ENCODE data around the gene SLC6A4. TPM values are rescaled to one million over a fixed set of nuclear protein-coding genes. Genes with fewer than 3 reads are reported as not detected.
"Not testable (repeated sequence)": the region's sequence is repeated elsewhere in the genome, so short reads cannot be mapped to it uniquely, and the experiment has no call there.

SLC6A4 gene
- polyA plus RNA-seq, 10 donors, result 0.09 to 3.8 (median 0.22) TPM

DNA sequence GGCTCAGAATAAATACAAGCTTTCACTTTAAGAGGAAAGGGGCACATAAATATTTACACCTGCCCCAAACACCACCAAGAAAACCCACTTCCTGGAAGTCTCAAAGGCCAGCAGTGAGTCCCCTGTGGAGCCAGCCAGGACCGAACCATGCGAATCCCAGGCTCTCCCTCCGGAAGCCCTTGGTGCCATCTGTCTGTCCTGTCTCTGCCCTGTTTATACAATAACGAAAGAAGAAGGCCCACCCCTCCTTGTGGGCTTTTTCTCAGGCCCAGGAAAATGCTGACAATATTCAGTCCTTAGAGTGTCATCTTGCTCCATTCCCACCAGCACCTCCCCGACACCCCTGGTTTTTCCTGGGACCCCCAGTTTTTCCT lies 3.6 kb upstream of the SLC6A4 start:
- no peak for DNase-seq

DNA sequence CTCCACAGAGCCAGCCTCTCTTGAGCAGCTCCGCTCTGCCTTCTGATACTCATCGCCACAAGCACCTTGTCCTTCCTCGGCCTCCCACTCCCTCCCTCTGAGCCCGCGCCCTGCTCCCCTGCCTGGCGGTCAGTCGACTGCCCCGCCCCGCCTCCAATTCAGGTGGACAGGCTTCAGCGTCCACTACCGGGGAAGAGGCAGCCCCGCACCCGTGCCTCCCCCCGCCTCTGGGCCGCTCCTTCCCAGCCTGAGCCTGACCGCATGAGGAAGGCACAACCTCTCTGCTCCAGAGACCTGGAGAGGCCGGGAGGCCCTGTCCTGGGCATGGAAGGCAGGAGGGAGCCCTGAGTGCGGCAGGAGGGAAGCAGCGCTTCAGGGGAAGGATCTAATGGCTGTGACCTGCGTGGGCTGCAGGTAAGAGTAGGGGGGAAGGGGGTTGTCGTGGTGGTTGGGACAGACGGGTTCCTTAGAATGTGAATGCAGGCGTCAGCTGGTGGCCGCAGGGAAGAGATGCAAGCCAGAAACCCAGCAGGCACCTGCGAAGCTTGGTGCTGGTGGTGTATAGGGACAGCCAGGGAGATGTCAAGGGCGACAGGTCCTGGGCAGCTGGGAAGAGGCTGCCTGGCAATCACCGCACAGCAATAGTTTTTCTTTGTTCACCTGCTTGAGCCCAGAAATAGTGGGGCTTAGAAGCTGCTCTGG lies 3.0 kb upstream of the SLC6A4 start:
- DNase-seq, result no peak

- no peak for DNase-seq
These were observed 2.5 kb upstream of the SLC6A4 start for GRCh38 chr17:30238003-30238344.

DNA sequence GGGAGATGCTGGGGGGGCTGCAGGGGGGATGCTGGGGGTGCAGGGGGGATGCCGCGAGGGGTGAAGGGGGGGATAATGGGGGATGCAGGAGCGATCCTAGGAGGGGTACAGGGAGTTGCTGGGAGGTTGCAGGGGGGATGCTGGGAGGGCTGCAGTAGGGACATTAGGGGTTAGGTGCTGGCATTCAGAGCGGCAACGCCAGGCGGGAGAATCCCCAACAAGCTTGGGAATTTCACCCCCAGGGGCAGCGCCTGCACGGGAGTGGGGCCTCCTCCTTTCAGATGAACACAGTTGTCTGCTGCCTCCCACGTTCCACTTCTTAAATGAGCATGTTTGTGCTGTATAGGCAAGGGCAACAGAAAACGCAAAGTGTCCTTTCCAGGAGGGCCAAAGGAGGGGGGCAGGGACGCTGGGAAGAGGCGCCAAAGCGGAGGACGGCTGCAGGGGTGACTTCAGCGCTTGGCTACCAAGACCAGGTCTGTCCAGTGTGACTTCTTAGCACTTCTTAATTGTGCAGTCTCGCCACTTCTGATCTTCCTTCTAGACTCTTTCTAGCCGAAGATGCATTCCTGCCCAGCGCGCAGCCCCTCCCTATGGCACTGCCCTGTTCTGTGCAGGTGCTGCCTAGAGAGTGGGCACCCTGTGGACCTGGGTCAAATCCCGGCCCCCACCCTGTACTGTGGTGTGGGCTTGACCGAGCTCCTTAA lies 2.0 kb upstream of the SLC6A4 start:
- peak in 1 of 3 donors; percentile 29 for DNase-seq

GRCh38 chr17:30236766-30237165 lies 1.3 kb upstream of the SLC6A4 start:
- peak; percentile 7 to 68 (median 34) for DNase-seq

DNA sequence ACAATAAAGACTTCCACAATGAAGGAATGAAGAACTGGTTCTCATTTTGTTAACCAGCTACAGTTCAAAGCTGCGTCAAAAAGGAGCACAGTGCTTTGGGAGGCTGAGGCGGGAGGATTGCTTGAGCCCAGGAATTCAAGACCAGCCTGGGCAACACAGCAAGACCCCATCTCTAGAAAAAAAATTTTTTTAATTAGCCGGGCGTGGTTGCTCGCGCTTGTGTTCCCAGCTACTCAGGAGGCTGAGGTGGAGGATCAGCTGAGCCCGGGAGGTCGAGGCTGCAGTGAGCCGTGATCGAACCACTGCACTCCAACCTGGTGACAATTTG lies 764 bp upstream of the SLC6A4 start:
- no peak for DNase-seq

GRCh38 chr17:30234964-30235363 lies 533 bp downstream of the SLC6A4 start:
- DNase-seq, result peak in 1 of 3 donors; percentile 26

DNA sequence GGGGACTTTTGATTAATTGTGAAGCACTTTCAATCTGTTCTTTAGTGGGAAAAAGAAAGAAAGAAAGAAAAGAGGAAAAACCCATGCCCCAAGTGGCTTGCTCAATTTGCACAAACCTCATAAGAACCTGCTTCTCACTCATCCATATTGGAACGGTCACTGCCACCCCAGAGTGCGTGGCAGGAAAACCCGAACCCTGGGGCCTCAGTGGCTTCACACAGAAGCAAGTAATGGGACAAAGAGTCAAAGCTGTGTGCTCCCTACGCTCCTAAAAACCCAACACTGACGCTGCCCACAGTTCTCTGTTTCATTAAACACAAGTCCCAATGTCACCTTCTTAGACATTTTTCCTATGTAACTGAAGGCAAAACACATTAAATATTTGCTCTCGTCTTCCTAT lies 1.2 kb downstream of the SLC6A4 start:
- DNase-seq, result no peak

GRCh38 chr17:30232824-30233427 lies 2.6 kb downstream of the SLC6A4 start:
- no peak for DNase-seq

- DNase-seq, result no peak
These were observed 3.3 kb downstream of the SLC6A4 start for GRCh38 chr17:30232015-30232823.

- no peak for DNase-seq
These were observed 4.8 kb downstream of the SLC6A4 start for GRCh38 chr17:30230596-30231125.

DNA sequence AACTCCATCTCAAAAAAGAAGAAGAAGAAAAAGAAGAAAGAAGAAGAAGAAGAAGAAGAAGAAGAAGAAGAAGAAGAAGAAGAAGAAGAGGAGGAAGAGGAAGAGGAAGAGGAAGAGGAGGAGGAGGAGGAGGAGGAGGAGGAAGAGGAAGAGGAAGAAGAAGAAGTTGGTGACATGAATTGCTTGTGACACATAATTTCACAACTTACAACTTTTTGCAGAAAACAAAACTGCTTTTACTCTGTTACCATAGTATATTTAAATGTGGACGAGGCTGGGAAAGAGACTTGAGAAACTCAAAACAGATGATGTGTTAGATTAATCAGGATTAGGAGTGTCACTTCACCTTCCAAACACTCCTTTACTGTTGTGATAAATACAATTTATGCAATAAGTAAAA lies 5.5 kb downstream of the SLC6A4 start:
- not testable (repeated sequence) for DNase-seq

GRCh38 chr17:30229012-30229411 lies 6.5 kb downstream of the SLC6A4 start:
- no peak for DNase-seq

DNA sequence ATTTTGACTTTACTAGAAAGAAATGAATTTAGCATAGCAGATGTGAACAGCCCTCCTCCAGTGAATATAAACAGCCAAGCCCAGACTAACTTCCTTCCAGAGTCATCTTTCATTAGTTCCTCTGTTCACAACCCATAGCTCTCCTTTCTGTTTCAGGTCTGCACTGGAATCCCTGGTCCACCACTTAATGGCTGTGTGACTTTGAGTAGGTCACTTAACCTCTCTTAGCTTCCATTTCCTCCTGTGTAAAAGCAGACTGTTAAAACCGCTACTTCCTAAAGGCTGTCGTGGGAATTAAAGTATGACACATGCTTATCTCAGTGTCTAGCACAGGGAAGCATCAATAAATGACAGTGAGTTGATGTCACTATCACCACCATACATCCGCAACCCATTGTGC lies 7.5 kb downstream of the SLC6A4 start:
- DNase-seq, result no peak

DNA sequence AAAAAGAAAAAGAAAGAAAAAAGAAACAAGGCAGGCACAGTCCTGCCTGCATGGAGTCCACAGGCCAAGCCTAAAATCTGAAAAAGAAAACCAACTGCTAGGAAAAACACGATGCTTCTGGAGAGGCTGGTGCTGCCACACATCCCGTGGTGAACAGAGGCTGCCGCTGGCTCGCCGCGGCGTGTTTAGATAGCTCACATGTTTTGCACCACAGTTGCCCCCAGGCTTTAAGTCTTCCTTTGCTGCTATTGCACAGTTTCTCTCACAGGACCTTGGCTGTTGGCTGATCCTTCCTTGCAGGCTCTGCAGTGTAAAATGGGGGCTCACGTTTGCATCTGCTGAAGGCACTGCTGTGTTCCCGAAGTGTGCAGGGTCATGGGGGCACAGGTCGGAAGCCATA lies 8.6 kb downstream of the SLC6A4 start:
- no peak for DNase-seq

DNA sequence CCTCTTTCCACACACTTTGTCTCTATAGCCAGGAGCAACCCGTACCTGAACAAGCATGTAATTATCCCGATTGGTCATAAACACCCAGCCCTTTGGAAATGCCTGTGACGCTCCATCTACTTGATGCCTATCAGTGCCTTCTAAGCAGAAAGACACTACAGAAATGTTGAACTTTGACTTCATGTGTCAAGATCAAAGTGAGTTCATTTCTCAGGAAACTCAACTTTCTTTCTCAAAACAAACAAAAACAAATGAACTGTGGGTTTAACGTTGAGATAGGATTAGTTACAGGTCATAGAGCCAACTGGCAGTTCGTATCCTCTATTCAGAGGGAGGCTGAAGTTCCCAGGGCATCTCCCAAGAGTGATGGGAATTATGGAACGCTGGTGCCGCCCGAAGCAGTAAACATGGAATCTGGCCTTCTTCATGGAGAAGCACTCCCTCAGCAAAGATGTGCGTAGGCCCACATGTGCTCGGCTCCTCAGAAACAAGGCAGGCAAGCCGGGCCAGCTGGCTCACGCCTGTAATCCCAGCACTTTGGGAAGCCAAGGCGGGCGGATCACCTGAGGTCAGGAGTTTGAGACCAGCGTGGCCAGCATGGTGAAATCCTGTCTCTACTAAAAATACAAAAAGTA lies 9.5 kb downstream of the SLC6A4 start:
- no peak for DNase-seq

DNA sequence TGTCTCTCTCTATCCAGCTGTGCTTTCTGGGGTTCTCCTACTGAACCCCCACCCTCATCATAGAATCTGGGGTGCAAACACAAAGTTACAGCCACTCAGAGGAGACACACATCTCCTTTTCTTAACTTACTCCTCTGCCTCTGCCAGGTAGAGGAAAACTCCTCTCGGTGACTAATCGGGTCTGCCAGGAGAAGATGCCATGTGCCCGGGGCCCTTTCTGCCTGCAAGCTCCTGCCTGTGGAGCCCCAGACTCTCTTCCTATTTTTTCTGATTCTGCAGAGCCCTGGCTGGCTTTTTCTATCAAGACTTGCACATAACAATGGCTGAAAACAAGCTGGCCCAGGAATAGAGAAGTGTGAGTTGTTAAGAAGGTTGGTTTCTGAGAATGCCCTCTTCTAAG lies 10.4 kb downstream of the SLC6A4 start:
- no peak for DNase-seq

- no peak for DNase-seq
These were observed 11.0 kb downstream of the SLC6A4 start for GRCh38 chr17:30224419-30224960.

DNA sequence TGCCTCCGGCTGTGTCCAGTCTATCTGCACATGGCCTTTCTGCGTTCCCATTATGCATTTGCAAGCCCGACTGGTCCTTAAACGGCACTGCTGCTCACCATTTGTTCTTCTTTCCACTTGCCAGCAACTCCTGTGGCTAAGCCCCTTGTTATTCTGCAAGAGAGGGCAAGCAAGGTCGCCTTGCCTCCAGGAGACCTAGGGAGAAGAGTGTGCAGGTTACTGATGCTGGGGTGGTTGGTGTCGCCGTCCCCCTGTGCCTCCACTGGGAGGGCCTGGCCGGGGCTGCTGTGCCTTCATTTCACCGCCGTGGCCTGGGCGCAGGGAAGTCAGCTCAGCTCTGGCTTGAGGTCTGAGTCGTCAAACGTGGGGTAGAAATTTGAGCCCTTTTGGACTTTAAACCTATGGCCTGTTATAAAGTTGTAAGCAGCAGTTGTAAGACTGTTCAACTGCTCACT lies 12.7 kb downstream of the SLC6A4 start:
- no peak for DNase-seq

- no peak for DNase-seq
These were observed 13.2 kb downstream of the SLC6A4 start for GRCh38 chr17:30222251-30222650.

DNA sequence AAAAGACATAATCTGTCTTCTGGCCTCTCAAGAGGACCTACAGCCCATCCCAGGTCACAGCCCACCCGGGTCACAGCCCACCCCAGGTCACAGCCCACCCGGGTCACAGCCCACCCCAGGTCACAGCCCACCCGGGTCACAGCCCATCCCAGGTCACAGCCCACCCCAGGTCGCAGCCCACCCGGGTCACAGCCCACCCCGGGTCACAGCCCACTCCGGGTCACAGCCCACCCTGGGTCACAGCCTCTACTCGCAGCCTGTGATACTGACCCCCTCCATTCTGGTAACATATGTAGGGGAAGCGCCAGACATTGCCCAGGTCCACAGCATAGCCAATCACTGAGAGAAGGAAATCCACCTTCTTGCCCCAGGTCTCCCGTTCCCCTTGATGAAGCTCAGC lies 14.2 kb downstream of the SLC6A4 start:
- DNase-seq, result no peak

Data from muscle of back (tissue), 11 donors.